Cardiac muscle cell (in vitro differentiated cells and primary cell): ENCODE results near the gene ITGB8. TPM values are rescaled to one million over a fixed set of nuclear protein-coding genes. Genes with fewer than 3 reads are reported as not detected.
A peak's percentile ranks its signal among the peaks of the same experiment; 100 is the strongest.

Experiments used
- DNase-seq, 2 donors: peaks; one replicate each; pipeline versions ENCODE4 v3.0.0 to v3.0.0-alpha.2; 2010 to 2017; ENCODE audit warnings: low read depth in 1 of 2, low spot score in 1 of 2
- H3K27ac ChIP-seq: fragments of 200-600 bp; sonication (generic); 2 replicates; pipeline ENCODE4 v1.5.1; 2016
- H3K27me3 ChIP-seq: fragments of 200-600 bp; sonication (generic); 2 replicates; pipeline ENCODE4 v1.6.0; 2016; ENCODE audit warnings: control low read depth
- H3K36me3 ChIP-seq: fragments of 200-600 bp; sonication (generic); 2 replicates; pipeline ENCODE4 v1.5.1; 2016; ENCODE audit warnings: control low read depth
- H3K4me1 ChIP-seq: fragments of 200-600 bp; sonication (generic); 2 replicates; pipeline ENCODE4 v1.8.1; 2017; ENCODE audit warnings: low read depth, mild to moderate bottlenecking, mixed run types
- H3K4me3 ChIP-seq: fragments of 200-600 bp; sonication (generic); 2 replicates; pipeline ENCODE4 v1.5.1; 2016; ENCODE audit warnings: mild to moderate bottlenecking
- H3K9me3 ChIP-seq: fragments of 200-600 bp; sonication (generic); 2 replicates; pipeline ENCODE4 v1.5.1; 2017; ENCODE audit warnings: low read depth, mild to moderate bottlenecking, control low read depth
- polyA plus RNA-seq: library from polyadenylated mRNA; unstranded; fragments of >200 nt; fragmentation: Nextera tagmentation; extraction: Ambion mirVana; gene quantifications from 2 replicates; pipeline ENCODE4 v1.2.1, GENCODE V29; 2016
- total RNA-seq: library from RNA; depleted of rRNA; stranded (reverse); fragments of >200 nt; gene quantifications from 2 replicates; pipeline ENCODE4 v1.2.3, GENCODE V29; 2016
- TF ChIP-seq, protein P1 (sequence below): IDR thresholded peaks from 2 replicates; pipeline ENCODE4 v1.5.1; 2012; ENCODE audit warnings: low read depth, mild to moderate bottlenecking, low read length

Gene ITGB8
- total and polyA plus RNA-seq, 2 experiments from 2014 or later, result 0.34 to 2.0 TPM

DNA sequence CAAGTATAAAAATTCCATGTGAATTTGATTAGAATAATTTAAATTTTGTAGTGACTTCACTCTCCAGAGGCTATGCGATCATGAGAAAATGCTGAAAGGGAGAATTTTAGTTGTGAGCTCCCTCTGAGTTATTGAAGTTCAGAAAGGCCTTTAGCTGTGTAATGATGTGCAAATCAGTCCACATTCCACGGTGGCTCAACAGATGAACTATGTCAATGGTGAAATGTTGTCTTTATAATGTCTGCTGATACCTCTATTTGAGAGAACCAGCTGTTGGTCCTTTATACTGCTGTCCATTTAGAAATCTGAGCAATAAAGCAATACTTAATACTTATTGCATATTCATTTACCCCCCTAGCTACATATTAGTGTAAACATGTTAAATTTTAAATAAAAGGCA is 7.1 kb upstream of the ITGB8 start:
- H3K4me3 ChIP-seq, result no peak overlapping the region
- H3K27ac ChIP-seq, result no peak overlapping the region
- H3K27me3 ChIP-seq, result peaks cover 15% of the 10 kb centered on the region
- TF ChIP-seq, protein P1, sequence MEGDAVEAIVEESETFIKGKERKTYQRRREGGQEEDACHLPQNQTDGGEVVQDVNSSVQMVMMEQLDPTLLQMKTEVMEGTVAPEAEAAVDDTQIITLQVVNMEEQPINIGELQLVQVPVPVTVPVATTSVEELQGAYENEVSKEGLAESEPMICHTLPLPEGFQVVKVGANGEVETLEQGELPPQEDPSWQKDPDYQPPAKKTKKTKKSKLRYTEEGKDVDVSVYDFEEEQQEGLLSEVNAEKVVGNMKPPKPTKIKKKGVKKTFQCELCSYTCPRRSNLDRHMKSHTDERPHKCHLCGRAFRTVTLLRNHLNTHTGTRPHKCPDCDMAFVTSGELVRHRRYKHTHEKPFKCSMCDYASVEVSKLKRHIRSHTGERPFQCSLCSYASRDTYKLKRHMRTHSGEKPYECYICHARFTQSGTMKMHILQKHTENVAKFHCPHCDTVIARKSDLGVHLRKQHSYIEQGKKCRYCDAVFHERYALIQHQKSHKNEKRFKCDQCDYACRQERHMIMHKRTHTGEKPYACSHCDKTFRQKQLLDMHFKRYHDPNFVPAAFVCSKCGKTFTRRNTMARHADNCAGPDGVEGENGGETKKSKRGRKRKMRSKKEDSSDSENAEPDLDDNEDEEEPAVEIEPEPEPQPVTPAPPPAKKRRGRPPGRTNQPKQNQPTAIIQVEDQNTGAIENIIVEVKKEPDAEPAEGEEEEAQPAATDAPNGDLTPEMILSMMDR, result no peak
- H3K9me3 ChIP-seq, result no peaks in the 10 kb centered on the region
- H3K36me3 ChIP-seq, result no peaks in the 10 kb centered on the region
- DNase-seq, result peak in 1 of 2 donors; percentile 34
- H3K4me1 ChIP-seq, result no peaks in the 10 kb centered on the region

DNA sequence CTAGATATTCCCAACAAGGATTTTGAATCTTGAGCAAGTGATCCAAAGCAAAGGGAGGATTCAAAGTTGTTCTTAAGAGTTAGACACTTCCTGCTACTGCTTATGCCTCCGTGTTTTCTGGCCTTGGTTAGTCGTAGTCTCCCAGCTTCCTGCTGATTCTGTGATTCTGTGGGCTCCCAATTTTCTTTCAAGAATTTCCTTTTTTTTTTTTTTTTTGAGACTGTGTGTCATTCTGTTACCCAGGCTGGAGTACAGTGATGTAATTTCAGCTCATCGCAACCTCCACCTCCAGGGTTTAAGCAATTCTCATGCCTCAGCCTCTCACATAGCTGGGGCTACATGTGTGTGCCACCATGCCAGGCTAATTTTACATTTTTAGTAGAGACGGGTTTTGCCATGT is 4.4 kb upstream of the ITGB8 start:
- TF ChIP-seq, protein P1, result no peak
- no peaks in the 10 kb centered on the region for H3K36me3 ChIP-seq
- DNase-seq, result no peak
- peaks cover 32% of the 10 kb centered on the region for H3K27me3 ChIP-seq
- no peak overlapping the region for H3K4me3 ChIP-seq
- H3K4me1 ChIP-seq, result peaks cover 3% of the 10 kb centered on the region
- no peaks in the 10 kb centered on the region for H3K9me3 ChIP-seq
- H3K27ac ChIP-seq, result no peak overlapping the region

DNA sequence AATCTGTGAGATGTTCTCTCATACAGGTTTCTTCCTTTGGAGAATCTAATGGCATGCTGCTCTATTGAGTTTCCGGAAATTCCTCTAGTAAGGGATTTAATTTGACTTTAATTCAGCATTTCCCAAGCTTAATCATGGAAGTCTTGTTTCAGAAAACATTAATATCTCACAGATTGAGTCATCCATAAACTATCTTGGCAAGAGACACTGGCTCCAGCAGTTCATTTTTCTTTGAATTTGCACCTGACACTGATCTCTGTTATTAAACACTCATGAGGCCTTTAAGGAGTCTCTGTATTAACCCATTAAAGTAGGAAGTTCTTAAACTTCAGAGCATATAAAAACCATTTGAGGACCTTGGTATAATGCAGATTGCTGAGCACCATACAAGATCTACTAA is 3.6 kb upstream of the ITGB8 start:
- peak in 1 of 2 donors; percentile 51 for DNase-seq
- Histone ChIP-seq H3K27me3 (peaks cover 39% of the 10 kb centered on the region), H3K9me3 (no peaks in the 10 kb centered on the region), H3K4me1 (peaks cover 3% of the 10 kb centered on the region), H3K36me3 (no peaks in the 10 kb centered on the region), H3K4me3 (no peak overlapping the region), H3K27ac (no peak overlapping the region)
- TF ChIP-seq, protein P1, result no peak

DNA sequence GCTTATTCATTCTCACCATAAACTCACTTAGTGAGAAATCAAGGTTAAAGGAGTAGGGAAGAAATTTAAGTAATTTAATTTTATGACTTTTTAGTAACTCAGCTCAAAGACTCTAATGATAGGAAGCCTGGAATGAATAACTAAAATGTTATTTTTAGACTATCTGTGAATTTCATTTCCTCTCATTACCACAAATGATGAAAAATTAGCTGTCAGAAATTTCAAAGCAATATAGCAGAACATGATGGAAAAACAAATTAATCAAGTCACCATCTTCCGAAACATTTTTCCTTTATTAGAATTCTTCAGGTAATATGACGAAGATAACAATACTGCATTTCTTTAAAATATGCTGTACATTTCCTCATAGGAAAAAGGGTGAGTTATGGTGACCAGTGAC is 2.7 kb upstream of the ITGB8 start:
- DNase-seq, result no peak
- Histone ChIP-seq H3K27ac (no peak overlapping the region), H3K4me3 (no peak overlapping the region), H3K27me3 (peaks cover 49% of the 10 kb centered on the region), H3K36me3 (no peaks in the 10 kb centered on the region), H3K9me3 (no peaks in the 10 kb centered on the region), H3K4me1 (peaks cover 3% of the 10 kb centered on the region)
- TF ChIP-seq, protein P1, result no peak

DNA sequence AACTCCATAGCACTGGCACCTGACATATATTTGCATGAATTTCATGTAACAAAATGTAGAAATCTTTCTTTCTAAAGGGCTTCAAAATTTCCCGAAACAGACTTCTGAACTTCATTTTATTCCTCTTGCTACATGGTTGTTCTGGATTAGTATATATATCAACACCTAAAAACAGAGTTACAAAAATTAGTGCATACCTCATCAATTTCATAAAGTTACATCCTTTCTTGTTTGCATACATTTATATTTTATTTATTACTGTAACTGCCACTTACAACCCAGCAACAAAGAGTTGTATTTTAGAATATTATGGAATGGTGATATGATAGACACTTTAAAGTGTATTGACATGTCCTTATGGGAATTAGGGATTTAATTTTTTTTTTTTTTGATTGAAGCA is 2.0 kb upstream of the ITGB8 start:
- H3K4me1 ChIP-seq, result peaks cover 3% of the 10 kb centered on the region
- no peak overlapping the region for H3K4me3 ChIP-seq
- no peaks in the 10 kb centered on the region for H3K36me3 ChIP-seq
- no peak overlapping the region for H3K27ac ChIP-seq
- H3K27me3 ChIP-seq, result peaks cover 56% of the 10 kb centered on the region
- no peak for DNase-seq
- no peaks in the 10 kb centered on the region for H3K9me3 ChIP-seq
- TF ChIP-seq, protein P1, result no peak
